HepG2 (cell line): ENCODE measurements around the gene SPAG7. TPM values are rescaled to one million over a fixed set of nuclear protein-coding genes. Genes with fewer than 3 reads are reported as not detected.

Source experiments
- AGO2 ChIP-seq: fragments of 200-400 bp; formaldehyde crosslinking; optimal IDR thresholded peaks from 2 replicates; pipeline ENCODE3; 2017; ENCODE audit warnings: mild to moderate bottlenecking, low read depth, low read length, moderate library complexity
- ARID5B ChIP-seq: IDR thresholded peaks from 2 replicates; pipeline ENCODE4 v1.4.0; 2020; ENCODE audit warnings: mild to moderate bottlenecking, missing genetic modification reagents
- E2F5 ChIP-seq: sonication (generic); formaldehyde crosslinking; conservative IDR thresholded peaks from 2 replicates; pipeline ENCODE4 v1.4.0; 2020; ENCODE audit warnings: missing genetic modification reagents
- GFI1 ChIP-seq: sonication (generic); formaldehyde crosslinking; IDR thresholded peaks from 2 replicates; pipeline ENCODE4 v1.5.0; 2020; ENCODE audit warnings: missing genetic modification reagents, mild to moderate bottlenecking, borderline replicate concordance
- HNRNPUL1 ChIP-seq: fragments of 200-400 bp; formaldehyde crosslinking; IDR thresholded peaks from 2 replicates; pipeline ENCODE4 v1.6.1; 2017; ENCODE audit warnings: low read depth, mild to moderate bottlenecking, low read length, moderate library complexity
- PRDM4 ChIP-seq: sonication (generic); formaldehyde crosslinking; IDR thresholded peaks from 2 replicates; pipeline ENCODE4 v1.9.0; 2021; ENCODE audit warnings: missing genetic modification reagents, borderline replicate concordance
- SIX4 ChIP-seq: sonication (generic); formaldehyde crosslinking; IDR thresholded peaks from 2 replicates; pipeline ENCODE4 v1.4.0; 2020; ENCODE audit warnings: missing genetic modification reagents
- SMAD3 ChIP-seq: sonication (generic); formaldehyde crosslinking; IDR thresholded peaks from 2 replicates; pipeline ENCODE4 v1.4.0; 2020; ENCODE audit warnings: missing genetic modification reagents
- SOX6 ChIP-seq, 2 experiments: fragments of 450-650 bp in 1 of 2; sonication (generic) in 1 of 2; formaldehyde crosslinking in 1 of 2; IDR thresholded peaks; 2 replicates each; pipeline versions ENCODE4 v1.4.0 to v1.6.1; 2017 to 2020; ENCODE audit warnings: antibody characterized with exemption in 1 of 2, mild to moderate bottlenecking in 1 of 2, missing genetic modification reagents in 1 of 2
- UBTF ChIP-seq: sonication (generic); formaldehyde crosslinking; IDR thresholded peaks from 2 replicates; pipeline ENCODE4 v1.4.0; 2020; ENCODE audit warnings: mild to moderate bottlenecking, missing genetic modification reagents
- ZNF12 ChIP-seq: sonication (generic); formaldehyde crosslinking; IDR thresholded peaks from 2 replicates; pipeline ENCODE4 v1.5.0; 2020; ENCODE audit warnings: missing genetic modification reagents
- ZNF512 ChIP-seq: sonication (generic); formaldehyde crosslinking; IDR thresholded peaks from 2 replicates; pipeline ENCODE4 v1.4.0; 2020; ENCODE audit warnings: mild to moderate bottlenecking, missing genetic modification reagents
- ZNF672 ChIP-seq: sonication (generic); formaldehyde crosslinking; IDR thresholded peaks from 2 replicates; pipeline ENCODE4 v1.8.1; 2022; ENCODE audit warnings: missing genetic modification reagents
- ZNF720 ChIP-seq: sonication (generic); formaldehyde crosslinking; IDR thresholded peaks from 2 replicates; pipeline ENCODE4 v1.4.0; 2020; ENCODE audit warnings: missing genetic modification reagents
- polyA plus RNA-seq, 8 experiments: library from polyadenylated mRNA; depleted of rRNA in 3 of 8; stranded (reverse) in 7 of 8; unstranded in 1 of 8; fragments of >200 nt; fragmentation: Illumina TruSeq in 4 of 8; extraction: Trizol in 4 of 8; gene quantifications; 2 replicates each; pipeline versions ENCODE4 v1.2.1 to v1.2.3, GENCODE V29; 2011 to 2016; ENCODE audit warnings: low read depth in 4 of 8, missing spikeins in 1 of 8, mixed read lengths in 1 of 8; ENCODE audit not compliant: insufficient read depth in 1 of 8
- total RNA-seq, 5 experiments: library from RNA; depleted of rRNA; stranded (reverse); fragments of >200 nt; fragmentation: Illumina TruSeq; extraction: Trizol; gene quantifications; 2 replicates each; pipeline ENCODE4 v1.2.3, GENCODE V29; 2016; ENCODE audit warnings: low read depth in 1 of 5

Gene SPAG7
- total and polyA plus RNA-seq, 2 of the 13 experiments (the other 11 are each of a cell fraction or from before 2014, with no cell fraction given), result 51.0 to 59.0 TPM

- TF ChIP-seq SOX6 (IDR thresholded peaks at IDR 0.05), result no peak
- TF ChIP-seq SOX6 (CRISPR knock-in tag; IDR thresholded peaks at IDR 0.05), result peak; percentile 54
- no peak for TF ChIP-seq E2F5 (CRISPR knock-in tag)
- no peak for TF ChIP-seq SIX4 (CRISPR knock-in tag)
- TF ChIP-seq ZNF512, result no peak
- no peak for TF ChIP-seq ARID5B (CRISPR knock-in tag)
- TF ChIP-seq ZNF720, result no peak
- TF ChIP-seq GFI1 (CRISPR knock-in tag), result no peak
- no peak for TF ChIP-seq PRDM4 (CRISPR knock-in tag)
- no peak for TF ChIP-seq ZNF12
- peak; percentile 70 for TF ChIP-seq UBTF (CRISPR knock-in tag)
- TF ChIP-seq ZNF672, result no peak
- 0 out of 2 replicates have a peak, but pooled peaks have one; percentile 20 for TF ChIP-seq SMAD3 (CRISPR knock-in tag)
- no peak for TF ChIP-seq HNRNPUL1
- TF ChIP-seq AGO2, result peak; percentile 58
Observed at GRCh38 chr17:4950075-4950745, 17.4 kb downstream of the SPAG7 start (continued).
